GM12878 (cell line): ENCODE data around the gene DNAI2. TPM values are rescaled to one million over a fixed set of nuclear protein-coding genes. Genes with fewer than 3 reads are reported as not detected.

Source experiments
- ATAC-seq: fragments of 200-7000 bp; cut with Tn5 transposase; 3 replicates; pipeline ENCODE4 v1.9.1; 2020; ENCODE audit warnings: mild to moderate bottlenecking, moderate library complexity
- BruUV-seq: library from RNA; stranded (reverse); fragments of 400-500 nt; replicated peaks from 2 replicates; lab custom pipeline; 2021; lab: Mats Ljungman, UMichigan
- CTCF ChIA-PET: fragments of 300-600 bp; sonication (Branson Sonifier 250); formaldehyde crosslinking; extraction: SDS; loops from one replicate; lab custom pipeline; 2021; ENCODE audit warnings: inconsistent platforms; lab: Yijun Ruan, JAX
- POLR2A ChIA-PET: fragments of 350-600 bp; formaldehyde crosslinking; extraction: SDS; loops from one replicate; lab custom pipeline; 2021; ENCODE audit warnings: inconsistent platforms; lab: Charles Lee
- RAD21 ChIA-PET: fragments of 300-600 bp; sonication (Branson Sonifier 250); formaldehyde crosslinking; loops from one replicate; lab custom pipeline; 2023; ENCODE audit warnings: antibody characterized with exemption; ENCODE audit not compliant: unreplicated experiment; lab: Charles Lee
- SMC1A ChIA-PET: fragments of 300-600 bp; sonication (Branson Sonifier 250); formaldehyde crosslinking; loops from one replicate; lab custom pipeline; 2023; ENCODE audit not compliant: unreplicated experiment, uncharacterized antibody; lab: Charles Lee
- DNase-seq: peaks from one replicate; pipeline ENCODE4 v3.0.0-alpha.2; 2011; ENCODE audit warnings: low read depth, low spot score
- FAIRE-seq: peaks from 3 replicates; lab custom pipeline; 2011; peaks lifted over from hg19 to GRCh38; lab: Jason Lieb, UNC
- H2AFZ ChIP-seq: 2 replicates; pipeline ENCODE4 v1.6.0; 2011; ENCODE audit warnings: low read depth, low read length, control low read depth; ENCODE audit not compliant: control insufficient read depth
- H3K27ac ChIP-seq: 2 replicates; pipeline ENCODE4 v1.5.1; 2011; ENCODE audit warnings: control low read depth; ENCODE audit not compliant: control insufficient read depth, insufficient read depth
- H3K27me3 ChIP-seq, 2 experiments: replicated peaks in 1 of 2; 2 replicates each; pipeline versions ENCODE4 v1.6.0 to v1.6.1; 2011; ENCODE audit warnings: low read length in 1 of 2; ENCODE audit not compliant: control insufficient read depth in 2 of 2, insufficient read depth in 2 of 2
- H3K36me3 ChIP-seq, 2 experiments: 2 replicates each; pipeline ENCODE4 v1.5.1; 2011; ENCODE audit warnings: low read length in 1 of 2; ENCODE audit not compliant: control insufficient read depth in 2 of 2, insufficient read depth in 2 of 2
- H3K4me1 ChIP-seq: 2 replicates; pipeline ENCODE4 v1.6.1; 2011; ENCODE audit warnings: mild to moderate bottlenecking, low read length, moderate library complexity, mixed read lengths; ENCODE audit not compliant: control insufficient read depth, insufficient read depth
- H3K4me2 ChIP-seq: 2 replicates; pipeline ENCODE4 v1.6.0; 2011; ENCODE audit warnings: control low read depth; ENCODE audit not compliant: control insufficient read depth, insufficient read depth
- H3K4me3 ChIP-seq: fragments of 200-600 bp; sonication (generic); 2 replicates; pipeline ENCODE4 v1.5.1; 2016
- H3K79me2 ChIP-seq: 2 replicates; pipeline ENCODE4 v1.6.0; 2011; ENCODE audit warnings: low read length; ENCODE audit not compliant: control insufficient read depth, insufficient read depth
- H3K9ac ChIP-seq: 2 replicates; pipeline ENCODE4 v1.8.0; 2011; ENCODE audit warnings: low read length, control low read depth, mixed read lengths; ENCODE audit not compliant: control insufficient read depth, insufficient read depth
- H3K9me3 ChIP-seq: replicated peaks from 3 replicates; pipeline ENCODE4 v1.5.1; 2011; ENCODE audit warnings: mild to moderate bottlenecking, low read length; ENCODE audit not compliant: control insufficient read depth, insufficient read depth
- H4K20me1 ChIP-seq: 2 replicates; pipeline ENCODE4 v1.6.0; 2011; ENCODE audit not compliant: control insufficient read depth, insufficient read depth
- CUX1 ChIP-seq: IDR thresholded peaks from 2 replicates; pipeline ENCODE4 v1.6.1; 2012; ENCODE audit warnings: improper control_type of control experiment, low read depth, low read length; ENCODE audit not compliant: insufficient replicate concordance
- NR2C1 ChIP-seq: fragments of 450-650 bp; IDR thresholded peaks from 2 replicates; pipeline ENCODE4 v1.6.1; 2017; ENCODE audit warnings: antibody characterized with exemption, mild to moderate bottlenecking, moderate library complexity
- WGBS: methylation state at CpG from one replicate; pipeline ENCODE4 v1.1.6; 2016; ENCODE audit warnings: low lambda C conversion rate; ENCODE audit not compliant: insufficient replicate concordance, insufficient coverage; ENCODE audit errors: missing lambda C conversion rate; 5-methylcytosine and 5-hydroxymethylcytosine counted together
- in situ Hi-C: fragments of 300-500 bp; cut with MboI; formaldehyde crosslinking; loops from 9 replicates; pipeline ENCODE4 v1.14.3; 2018; ENCODE audit warnings: mixed read lengths
- intact Hi-C: fragments of 100-400 bp; cut with micrococcal nuclease; formaldehyde crosslinking; loops from one replicate; pipeline ENCODE4 v1.14.2; 2022; ENCODE audit not compliant: unreplicated experiment
- polyA plus RNA-seq, 11 experiments: library from polyadenylated mRNA; depleted of rRNA in 4 of 11; unstranded in 6 of 11; stranded (reverse) in 5 of 11; fragments of >200 nt; fragmentation: Nextera tagmentation in 4 of 11; fragmentation: Illumina TruSeq in 1 of 11; extraction: Ambion mirVana in 4 of 11; extraction: Trizol in 1 of 11; gene quantifications; 1 replicate in 1 of 11; 2 replicates in 10 of 11; pipeline versions ENCODE4 v1.2.1 to v1.2.3, GENCODE V29; 2011 to 2016; ENCODE audit warnings: inconsistent platforms in 2 of 11, missing spikeins in 2 of 11, low read depth in 1 of 11
- total RNA-seq, 4 experiments: library from RNA; depleted of rRNA in 3 of 4; stranded (reverse); fragments of >200 nt in 3 of 4; fragmentation: Illumina TruSeq in 1 of 4; extraction: Trizol in 1 of 4; gene quantifications; 2 replicates each; pipeline versions ENCODE4 v1.2.1 to v1.2.3, GENCODE V29; 2013 to 2021

DNAI2 gene
- total and polyA plus RNA-seq, 10 of the 15 experiments (the other 5 are each of a cell fraction or from before 2014, with no cell fraction given), result 0.04 to 1.8 (median 0.13) TPM

GRCh38 chr17:74358697-74359096 lies 84.7 kb downstream of the DNAI2 start:
- no peak overlapping the region for H3K4me3 ChIP-seq
- H3K9me3 ChIP-seq, result no peaks in the 10 kb centered on the region
- no peaks in the 10 kb centered on the region; the same call in 1 of the 2 replicates for H4K20me1 ChIP-seq
- FAIRE-seq, result no peak
- intact Hi-C loops (no loop called here), in situ Hi-C loops (no loop called here)
- no peak overlapping the region for H3K27ac ChIP-seq
- peak; percentile 68 for TF ChIP-seq NR2C1
- no peak for TF ChIP-seq CUX1
- H3K4me2 ChIP-seq, result no peak overlapping the region
- ChIA-PET POLR2A (no interaction called here), SMC1A (no interaction called here), CTCF (interaction anchor here (0.6 to 1.2 kb wide), 3 partner anchors 9 to 60 kb away, joined by 3 read pairs; partner anchors contain the start of gene GPR142), RAD21 (interaction anchor here (1.3 kb wide), 2 partner anchors 10 to 53 kb away, joined by 4 to 6 read pairs; no protein-coding TSS in a partner anchor)
- no peaks in the 10 kb centered on the region for H3K79me2 ChIP-seq
- H3K36me3 ChIP-seq, result no peaks in the 10 kb centered on the region
- 42% methylated on average over 9 of the region's 9 CpGs for WGBS
- DNase-seq, result no peak
- ATAC-seq, result no peak
- H3K9ac ChIP-seq, result no peak overlapping the region
- H3K4me1 ChIP-seq, result no peaks in the 10 kb centered on the region
- no peak overlapping the region for H2AFZ ChIP-seq
- H3K27me3 ChIP-seq, result peaks cover 2 to 7% of the 10 kb centered on the region in 2 experiments; a peak in 3 of 4 replicates
- BruUV-seq, result no TSS peak
